ENCODE results near the gene GLT6D1. TPM values are rescaled to one million over a fixed set of nuclear protein-coding genes. Genes with fewer than 3 reads are reported as not detected.

GLT6D1 gene
- total RNA-seq, 6 experiments from 2014 or later, result not detected

GRCh38 chr9:135587658-135588057 is 51.7 kb downstream of the GLT6D1 start:
- TF ChIP-seq CTCF (IDR thresholded peaks at IDR 0.05) (no peak), POLR2A (IDR thresholded peaks at IDR 0.05) (no peak)
- Histone ChIP-seq H3K4me3 (no peak overlapping the region), H3K27ac (no peak overlapping the region), H3K27me3 (no peaks in the 10 kb centered on the region), H3K9me3 (no peaks in the 10 kb centered on the region), H3K4me1 (no peaks in the 10 kb centered on the region), H3K36me3 (no peaks in the 10 kb centered on the region)
- WGBS (ENCODE audit: insufficient coverage, low coverage, low lambda C conversion rate, missing lambda C conversion rate), result no CpG with 5 or more reads among the region's 7 CpGs
- ATAC-seq (no peak), DNase-seq (peak in 1 of 3 donors; percentile 25)
- intact Hi-C loops (cut with DNase I), result no loop called here

GRCh38 chr9:135586601-135587109 is 52.7 kb downstream of the GLT6D1 start:
- no peak for TF ChIP-seq CTCF (IDR thresholded peaks at IDR 0.05)
- no peak for TF ChIP-seq POLR2A (IDR thresholded peaks at IDR 0.05)
- DNase-seq (peak in 1 of 3 donors; percentile 30), ATAC-seq (no peak)
- 50% methylated on average over 7 of the region's 15 CpGs for WGBS (ENCODE audit: insufficient coverage, low coverage, low lambda C conversion rate, missing lambda C conversion rate)
- Histone ChIP-seq H3K36me3 (no peaks in the 10 kb centered on the region), H3K27me3 (no peaks in the 10 kb centered on the region), H3K9me3 (no peaks in the 10 kb centered on the region), H3K27ac (no peak overlapping the region), H3K4me3 (no peak overlapping the region), H3K4me1 (no peaks in the 10 kb centered on the region)
- intact Hi-C loops (cut with DNase I), result no loop called here

- Histone ChIP-seq H3K27me3 (no peaks in the 10 kb centered on the region), H3K36me3 (no peaks in the 10 kb centered on the region), H3K4me3 (no peak overlapping the region), H3K27ac (no peak overlapping the region), H3K9me3 (no peaks in the 10 kb centered on the region), H3K4me1 (no peaks in the 10 kb centered on the region)
- DNase-seq (peak in 1 of 3 donors; percentile 19), ATAC-seq (no peak)
- WGBS (ENCODE audit: insufficient coverage, low coverage, low lambda C conversion rate, missing lambda C conversion rate), result 90% methylated on average over 3 of the region's 16 CpGs
- intact Hi-C loops (cut with DNase I), result no loop called here
- no peak for TF ChIP-seq CTCF (IDR thresholded peaks at IDR 0.05)
- no peak for TF ChIP-seq POLR2A (IDR thresholded peaks at IDR 0.05)
Measured at GRCh38 chr9:135584934-135585333, 54.4 kb downstream of the GLT6D1 start.

GRCh38 chr9:135584371-135584770 is 55.0 kb downstream of the GLT6D1 start:
- H3K4me3 ChIP-seq, result no peak overlapping the region
- no peaks in the 10 kb centered on the region for H3K4me1 ChIP-seq
- peak in 1 of 3 donors; percentile 39 for DNase-seq
- TF ChIP-seq POLR2A (IDR thresholded peaks at IDR 0.05) (no peak), CTCF (IDR thresholded peaks at IDR 0.05) (no peak)
- intact Hi-C loops (cut with DNase I), result no loop called here
- no peak for ATAC-seq
- no peaks in the 10 kb centered on the region for H3K36me3 ChIP-seq
- no peak overlapping the region for H3K27ac ChIP-seq
- no peaks in the 10 kb centered on the region for H3K27me3 ChIP-seq
- WGBS (ENCODE audit: insufficient coverage, low coverage, low lambda C conversion rate, missing lambda C conversion rate), result no CpG with 5 or more reads among the region's 5 CpGs
- no peaks in the 10 kb centered on the region for H3K9me3 ChIP-seq

GRCh38 chr9:135583688-135584011 is 55.7 kb downstream of the GLT6D1 start:
- no peaks in the 10 kb centered on the region for H3K9me3 ChIP-seq
- DNase-seq, result peak in 1 of 3 donors; percentile 31
- no peaks in the 10 kb centered on the region for H3K4me1 ChIP-seq
- H3K27me3 ChIP-seq, result no peaks in the 10 kb centered on the region
- no peak overlapping the region for H3K27ac ChIP-seq
- peak in 1 of 4 donors; percentile 9 for ATAC-seq
- TF ChIP-seq CTCF (IDR thresholded peaks at IDR 0.05) (no peak), POLR2A (IDR thresholded peaks at IDR 0.05) (no peak)
- no peak overlapping the region for H3K4me3 ChIP-seq
- no peaks in the 10 kb centered on the region for H3K36me3 ChIP-seq
- WGBS (ENCODE audit: insufficient coverage, low coverage, low lambda C conversion rate, missing lambda C conversion rate), result 100% methylated on average over 1 of the region's 16 CpGs
- intact Hi-C loops (cut with DNase I), result no loop called here
